ENCODE data around the gene ASAH2. TPM values are rescaled to one million over a fixed set of nuclear protein-coding genes. Genes with fewer than 3 reads are reported as not detected.

The ASAH2 gene
- total and polyA plus RNA-seq, 8 donors = 0.68 to 4.6 (median 2.7) TPM

- intact Hi-C loops (cut with DNase I) = no loop called here
- H3K4me3 ChIP-seq = no peak overlapping the region
- DNase-seq = no peak
Measured at GRCh38 chr10:50291261-50291850, 40.0 kb upstream of the ASAH2 start.

DNA sequence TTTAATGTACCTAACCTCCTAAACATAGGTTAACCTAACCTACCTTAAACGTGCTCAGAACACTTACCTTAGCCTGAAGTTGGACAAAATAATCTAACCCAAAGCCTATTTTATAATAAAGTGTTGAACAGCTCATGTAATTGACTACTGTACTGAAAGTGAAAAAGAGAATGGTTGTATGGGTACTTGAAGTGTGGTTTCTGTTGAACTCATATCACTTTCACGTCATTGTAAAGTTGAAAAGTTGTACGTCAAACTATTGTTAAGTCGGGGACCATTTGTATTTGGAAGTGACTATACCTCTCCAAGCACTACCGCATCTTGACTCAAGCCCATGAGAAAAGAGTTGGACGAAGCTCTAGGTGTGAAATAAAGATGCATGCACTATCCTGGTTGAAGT is 37.9 kb upstream of the ASAH2 start:
- DNase-seq (no peak), ATAC-seq (no peak)
- Histone ChIP-seq H3K27me3 (no peaks in the 10 kb centered on the region), H3K27ac (no peak overlapping the region), H3K4me3 (no peak overlapping the region), H3K4me1 (no peaks in the 10 kb centered on the region), H3K36me3 (no peaks in the 10 kb centered on the region), H3K9me3 (no peaks in the 10 kb centered on the region)
- intact Hi-C loops (cut with DNase I) = no loop called here
- TF ChIP-seq, protein P1, sequence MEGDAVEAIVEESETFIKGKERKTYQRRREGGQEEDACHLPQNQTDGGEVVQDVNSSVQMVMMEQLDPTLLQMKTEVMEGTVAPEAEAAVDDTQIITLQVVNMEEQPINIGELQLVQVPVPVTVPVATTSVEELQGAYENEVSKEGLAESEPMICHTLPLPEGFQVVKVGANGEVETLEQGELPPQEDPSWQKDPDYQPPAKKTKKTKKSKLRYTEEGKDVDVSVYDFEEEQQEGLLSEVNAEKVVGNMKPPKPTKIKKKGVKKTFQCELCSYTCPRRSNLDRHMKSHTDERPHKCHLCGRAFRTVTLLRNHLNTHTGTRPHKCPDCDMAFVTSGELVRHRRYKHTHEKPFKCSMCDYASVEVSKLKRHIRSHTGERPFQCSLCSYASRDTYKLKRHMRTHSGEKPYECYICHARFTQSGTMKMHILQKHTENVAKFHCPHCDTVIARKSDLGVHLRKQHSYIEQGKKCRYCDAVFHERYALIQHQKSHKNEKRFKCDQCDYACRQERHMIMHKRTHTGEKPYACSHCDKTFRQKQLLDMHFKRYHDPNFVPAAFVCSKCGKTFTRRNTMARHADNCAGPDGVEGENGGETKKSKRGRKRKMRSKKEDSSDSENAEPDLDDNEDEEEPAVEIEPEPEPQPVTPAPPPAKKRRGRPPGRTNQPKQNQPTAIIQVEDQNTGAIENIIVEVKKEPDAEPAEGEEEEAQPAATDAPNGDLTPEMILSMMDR (IDR thresholded peaks at IDR 0.05) = no peak

More at GRCh38 chr10:50291261-50291850, 40.0 kb upstream of the ASAH2 start:
- Histone ChIP-seq H3K4me1 (no peaks in the 10 kb centered on the region), H3K9me3 (peaks cover 0 to 1% of the 10 kb centered on the region in 2 donors), H3K27me3 (no peaks in the 10 kb centered on the region), H3K36me3 (no peaks in the 10 kb centered on the region), H3K27ac (no peak overlapping the region)
- TF ChIP-seq, protein P1 (IDR thresholded peaks at IDR 0.05) = peak in 1 of 2 donors; percentile 10
- ATAC-seq = no peak

DNA sequence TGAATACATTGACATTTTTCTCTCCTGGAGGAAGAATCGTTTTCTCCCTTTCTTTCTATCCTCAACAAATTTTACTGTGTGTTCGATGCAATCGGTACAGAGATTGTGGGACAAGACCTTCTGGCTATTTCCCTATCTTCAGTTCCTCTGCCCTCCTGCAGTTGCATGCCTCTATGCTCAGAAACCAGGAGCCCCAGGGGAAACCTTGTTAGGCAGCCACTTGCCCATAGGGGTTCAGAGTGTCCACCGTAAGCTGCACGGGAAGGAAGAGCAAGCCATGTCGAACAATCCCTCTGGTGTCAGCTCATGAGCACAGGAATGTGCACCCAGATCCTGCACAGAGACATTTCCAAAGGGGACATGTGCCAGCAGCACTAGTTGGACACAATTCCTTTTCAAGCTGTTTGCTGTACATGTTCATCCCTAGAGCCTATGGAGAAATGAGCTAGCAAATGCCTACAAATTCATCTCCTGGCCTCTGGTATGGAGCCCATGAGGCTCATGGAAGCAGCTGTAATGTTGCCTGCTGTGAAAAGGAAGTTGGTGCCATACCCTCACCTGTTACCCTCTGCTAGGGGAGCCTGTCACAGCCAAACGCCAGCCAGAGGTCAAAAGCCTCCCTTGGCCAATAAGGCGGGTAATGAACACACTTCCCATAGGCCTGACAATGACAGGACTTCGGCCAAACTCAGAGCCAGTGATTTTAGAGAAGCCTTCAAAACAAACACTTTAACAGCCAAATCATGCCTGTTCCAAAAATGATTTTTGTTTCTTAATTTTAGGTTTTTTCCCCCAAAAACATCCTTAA is 35.9 kb upstream of the ASAH2 start:
- Histone ChIP-seq H3K36me3 (no peaks in the 10 kb centered on the region), H3K4me3 (no peak overlapping the region), H3K27ac (no peak overlapping the region), H3K9me3 (no peaks in the 10 kb centered on the region), H3K27me3 (no peaks in the 10 kb centered on the region), H3K4me1 (no peaks in the 10 kb centered on the region)
- no peak for ATAC-seq
- TF ChIP-seq, protein P1 (IDR thresholded peaks at IDR 0.05) = no peak
- intact Hi-C loops (cut with DNase I) = no loop called here
- DNase-seq = peak in 2 of 4 donors; percentile 23 to 48

DNA sequence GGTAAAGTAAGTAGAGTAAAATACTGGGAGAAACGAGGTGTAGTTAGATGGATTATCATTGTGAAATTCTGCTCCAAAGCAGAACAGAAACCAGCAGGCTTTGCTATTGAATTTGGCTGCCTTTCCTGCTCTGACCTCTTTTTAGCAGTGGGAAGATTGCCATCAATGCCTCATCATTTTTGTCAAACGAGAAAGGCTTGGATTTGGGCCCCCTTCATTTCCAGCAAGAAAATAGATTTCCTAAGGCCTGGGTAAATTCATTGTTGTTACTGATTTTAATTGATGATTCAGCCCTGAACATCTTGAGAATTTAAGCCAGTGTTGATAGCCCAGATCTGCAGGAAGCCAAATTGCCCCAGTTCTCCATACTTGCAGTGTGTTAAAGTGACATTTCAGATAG is 35.2 kb upstream of the ASAH2 start:
- intact Hi-C loops (cut with DNase I) = no loop called here
- no peaks in the 10 kb centered on the region for H3K27me3 ChIP-seq
- TF ChIP-seq, protein P1 (IDR thresholded peaks at IDR 0.05) = no peak
- DNase-seq = peak in 2 of 4 donors; percentile 81 to 83
- H3K27ac ChIP-seq = no peak overlapping the region
- no peaks in the 10 kb centered on the region for H3K4me1 ChIP-seq
- no peak overlapping the region for H3K4me3 ChIP-seq
- ATAC-seq = peak; percentile 30
- H3K36me3 ChIP-seq = no peaks in the 10 kb centered on the region
- H3K9me3 ChIP-seq = no peaks in the 10 kb centered on the region

GRCh38 chr10:50281967-50282522 is 30.7 kb upstream of the ASAH2 start:
- no peak for DNase-seq
- no peak for ATAC-seq
- Histone ChIP-seq H3K27ac (no peak overlapping the region), H3K4me1 (no peaks in the 10 kb centered on the region), H3K36me3 (no peaks in the 10 kb centered on the region), H3K9me3 (no peaks in the 10 kb centered on the region), H3K4me3 (no peak overlapping the region), H3K27me3 (no peaks in the 10 kb centered on the region)
- intact Hi-C loops (cut with DNase I) = no loop called here
- TF ChIP-seq, protein P1 (IDR thresholded peaks at IDR 0.05) = no peak
